Measurements from ENCODE around the gene DPP10. TPM values are rescaled to one million over a fixed set of nuclear protein-coding genes. Genes with fewer than 3 reads are reported as not detected.

Gene DPP10
- total and polyA plus RNA-seq, 2 of the 13 experiments (the other 11 are each of a cell fraction or from before 2014, with no cell fraction given): 0.95 to 1.7 TPM

- Histone ChIP-seq H3K4me3 (replicated peaks in 1 of 3; ENCODE audit: insufficient read depth in 1 of 3, low read depth in 2 of 3, low read length in 3 of 3) (no peak overlapping the region), H2AFZ (ENCODE audit: low read length) (no peak overlapping the region), H3K79me2 (ENCODE audit: insufficient read depth, low read length) (no peaks in the 10 kb centered on the region), H3K4me2 (ENCODE audit: low read depth, low read length) (no peak overlapping the region), H3K4me1 (ENCODE audit: insufficient read depth, low read length) (no peaks in the 10 kb centered on the region), H3K9ac (ENCODE audit: insufficient read depth, low read depth, low read length) (no peak overlapping the region), H3K27me3 (ENCODE audit: control insufficient read depth in 1 of 2, insufficient read depth in 2 of 2, low read length in 2 of 2) (no peaks in the 10 kb centered on the region), H4K20me1 (ENCODE audit: insufficient read depth, low read length) (no peaks in the 10 kb centered on the region), H3K36me3 (replicated peaks in 1 of 2; ENCODE audit: control insufficient read depth in 1 of 2, insufficient read depth in 2 of 2, low read length in 2 of 2) (no peaks in the 10 kb centered on the region), H3K27ac (ENCODE audit: extremely low read length, insufficient read depth, low read length) (no peak overlapping the region), H3K9me3 (ENCODE audit: low read length) (peaks cover 88% of the 10 kb centered on the region)
- intact Hi-C loops (cut with micrococcal nuclease; ENCODE audit: unreplicated experiment): no loop called here
- no peak for TF ChIP-seq ZBTB7B (CRISPR knock-in tag; IDR thresholded peaks at IDR 0.05)
- TF ChIP-seq ZFP62 (CRISPR knock-in tag; IDR thresholded peaks at IDR 0.05): no peak
- TF ChIP-seq XBP1 (CRISPR knock-in tag; IDR thresholded peaks at IDR 0.05): no peak
- no peak for TF ChIP-seq ZNF251 (CRISPR knock-in tag; IDR thresholded peaks at IDR 0.05)
- no peak for TF ChIP-seq CREM (IDR thresholded peaks at IDR 0.05)
- no peak for TF ChIP-seq CREM (CRISPR knock-in tag; IDR thresholded peaks at IDR 0.05)
- TF ChIP-seq ETV5 (CRISPR knock-in tag; IDR thresholded peaks at IDR 0.05; ENCODE audit: borderline replicate concordance): no peak
- no peak for TF ChIP-seq KAT8 (CRISPR knock-in tag; IDR thresholded peaks at IDR 0.05)
- no peak for TF ChIP-seq ZNF629 (CRISPR knock-in tag; conservative IDR thresholded peaks at IDR 0.05)
- TF ChIP-seq ZNF546 (CRISPR knock-in tag; conservative IDR thresholded peaks at IDR 0.05): no peak
- no peak for TF ChIP-seq ETS1 (CRISPR knock-in tag; IDR thresholded peaks at IDR 0.05)
- TF ChIP-seq ZNF609 (CRISPR knock-in tag; IDR thresholded peaks at IDR 0.05; ENCODE audit: borderline replicate concordance): no peak
- no peak for TF ChIP-seq HIC2 (CRISPR knock-in tag; IDR thresholded peaks at IDR 0.05; ENCODE audit: low read depth)
- TF ChIP-seq ZSCAN9 (CRISPR knock-in tag; IDR thresholded peaks at IDR 0.05; ENCODE audit: borderline replicate concordance): no peak
- no peak for TF ChIP-seq GPN1 (CRISPR knock-in tag; IDR thresholded peaks at IDR 0.05; ENCODE audit: borderline replicate concordance)
- TF ChIP-seq ZNF101 (CRISPR knock-in tag; IDR thresholded peaks at IDR 0.05; ENCODE audit: borderline replicate concordance, low read depth): no peak
- DNase-seq (ENCODE audit: low spot score) (no peak), FAIRE-seq (no peak), ATAC-seq (no peak)
- no TSS peak for BruUV-seq (replicated peaks)
- POLR2A ChIA-PET: no interaction called here
- 7% methylated on average over 1 of the region's 1 CpG for WGBS (ENCODE audit: low lambda C conversion rate)
- in situ Hi-C loops (cut with HindIII; ENCODE audit: extremely low pct_ligation_motif_present, low pct_unique_long_range_greater_than_20kb): no loop called here
- CTCF ChIA-PET (ENCODE audit: low intra/inter-chr PET ratio, low total read pairs): no interaction called here
These were observed 1303.7 kb downstream of the DPP10 start for GRCh38 chr2:115746151-115746550.

Measured in HepG2 (cell line).